HG03103 (cell line): Measurements from ENCODE around the gene CFAP97D1.

Experiments
- ATAC-seq: cut with Tn5 transposase; IDR thresholded peaks from one replicate; pipeline ENCODE4 v1.9.1; 2021; ENCODE audit warnings: low read depth; ENCODE audit not compliant: unreplicated experiment

CFAP97D1 gene

GRCh38 chr17:43822570-43823190, 42.4 kb downstream of the CFAP97D1 start:
- no peak for ATAC-seq

- ATAC-seq, result no peak
These were observed 43.3 kb downstream of the CFAP97D1 start for GRCh38 chr17:43823350-43824084.

GRCh38 chr17:43825567-43825966, 45.3 kb downstream of the CFAP97D1 start:
- no peak for ATAC-seq

GRCh38 chr17:43826206-43826605, 46.0 kb downstream of the CFAP97D1 start:
- no peak for ATAC-seq

- ATAC-seq, result no peak
These were observed 47.4 kb downstream of the CFAP97D1 start for GRCh38 chr17:43827596-43827995.

- ATAC-seq, result no peak
These were observed 49.5 kb downstream of the CFAP97D1 start for GRCh38 chr17:43829738-43830137.

- no peak for ATAC-seq
These were observed 50.4 kb downstream of the CFAP97D1 start for GRCh38 chr17:43830510-43831140.

- ATAC-seq, result no peak
These were observed 51.4 kb downstream of the CFAP97D1 start for GRCh38 chr17:43831633-43832032.

- ATAC-seq, result no peak
These were observed 52.1 kb downstream of the CFAP97D1 start for GRCh38 chr17:43832168-43832975.

GRCh38 chr17:43832976-43833829, 53.0 kb downstream of the CFAP97D1 start, which contains the start of gene MPP3:
Gene MPP3, minus strand, starts transcription at chr17:43833146. Its CDS starts 1,240 bp downstream, at chr17:43831906.
- no peak for ATAC-seq

GRCh38 chr17:43834106-43834505, 53.9 kb downstream of the CFAP97D1 start:
- ATAC-seq, result no peak
